C4-2B (cell line): ENCODE measurements around the gene FAM222A.
A peak's percentile ranks its signal among the peaks of the same experiment; 100 is the strongest.

ENCODE experiments used
- H3K27ac ChIP-seq: fragments of 450-650 bp; 2 replicates; pipeline ENCODE4 v1.5.1; 2017
- ZFX ChIP-seq: fragments of 450-650 bp; IDR thresholded peaks from 2 replicates; pipeline ENCODE4 v1.6.1; 2017
- TF ChIP-seq, protein P1 (sequence below): fragments of 450-650 bp; conservative IDR thresholded peaks from 2 replicates; pipeline ENCODE4 v1.5.1; 2017; ENCODE audit warnings: mild to moderate bottlenecking

The FAM222A gene

GRCh38 chr12:109675411-109675810 lies 38.2 kb upstream of the FAM222A start:
- TF ChIP-seq, protein P1, sequence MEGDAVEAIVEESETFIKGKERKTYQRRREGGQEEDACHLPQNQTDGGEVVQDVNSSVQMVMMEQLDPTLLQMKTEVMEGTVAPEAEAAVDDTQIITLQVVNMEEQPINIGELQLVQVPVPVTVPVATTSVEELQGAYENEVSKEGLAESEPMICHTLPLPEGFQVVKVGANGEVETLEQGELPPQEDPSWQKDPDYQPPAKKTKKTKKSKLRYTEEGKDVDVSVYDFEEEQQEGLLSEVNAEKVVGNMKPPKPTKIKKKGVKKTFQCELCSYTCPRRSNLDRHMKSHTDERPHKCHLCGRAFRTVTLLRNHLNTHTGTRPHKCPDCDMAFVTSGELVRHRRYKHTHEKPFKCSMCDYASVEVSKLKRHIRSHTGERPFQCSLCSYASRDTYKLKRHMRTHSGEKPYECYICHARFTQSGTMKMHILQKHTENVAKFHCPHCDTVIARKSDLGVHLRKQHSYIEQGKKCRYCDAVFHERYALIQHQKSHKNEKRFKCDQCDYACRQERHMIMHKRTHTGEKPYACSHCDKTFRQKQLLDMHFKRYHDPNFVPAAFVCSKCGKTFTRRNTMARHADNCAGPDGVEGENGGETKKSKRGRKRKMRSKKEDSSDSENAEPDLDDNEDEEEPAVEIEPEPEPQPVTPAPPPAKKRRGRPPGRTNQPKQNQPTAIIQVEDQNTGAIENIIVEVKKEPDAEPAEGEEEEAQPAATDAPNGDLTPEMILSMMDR, result no peak
- no peak for TF ChIP-seq ZFX
- no peak overlapping the region for H3K27ac ChIP-seq

GRCh38 chr12:109677279-109677691 lies 36.3 kb upstream of the FAM222A start:
- TF ChIP-seq, protein P1, result no peak
- no peak for TF ChIP-seq ZFX
- H3K27ac ChIP-seq, result no peak overlapping the region

GRCh38 chr12:109678719-109679118 lies 34.9 kb upstream of the FAM222A start:
- TF ChIP-seq ZFX, result no peak
- TF ChIP-seq, protein P1, result no peak
- peak overlapping the region; percentile 2; the same call in 1 of the 2 replicates for H3K27ac ChIP-seq

- TF ChIP-seq, protein P1, result no peak
- TF ChIP-seq ZFX, result no peak
- H3K27ac ChIP-seq, result peak overlapping the region; percentile 66
Observed at GRCh38 chr12:109679501-109680263, 33.9 kb upstream of the FAM222A start.

- peak overlapping the region; percentile 66 for H3K27ac ChIP-seq
- TF ChIP-seq, protein P1, result no peak
- no peak for TF ChIP-seq ZFX
Observed at GRCh38 chr12:109680264-109681005, 33.2 kb upstream of the FAM222A start.

GRCh38 chr12:109681986-109682707 lies 31.5 kb upstream of the FAM222A start:
- no peak for TF ChIP-seq ZFX
- TF ChIP-seq, protein P1, result no peak
- H3K27ac ChIP-seq, result peak overlapping the region; percentile 77

GRCh38 chr12:109682708-109683060 lies 30.9 kb upstream of the FAM222A start:
- peak overlapping the region; percentile 77 for H3K27ac ChIP-seq
- TF ChIP-seq, protein P1, result no peak
- no peak for TF ChIP-seq ZFX
